HG03571 (cell line): ENCODE data around the gene TRPM6.

ENCODE experiments used
- ATAC-seq: cut with Tn5 transposase; IDR thresholded peaks from one replicate; pipeline ENCODE4 v1.9.1; 2021; ENCODE audit not compliant: unreplicated experiment

The TRPM6 gene

GRCh38 chr9:74721696-74722660 is 165.7 kb downstream of the TRPM6 start:
- ATAC-seq, result no peak

DNA sequence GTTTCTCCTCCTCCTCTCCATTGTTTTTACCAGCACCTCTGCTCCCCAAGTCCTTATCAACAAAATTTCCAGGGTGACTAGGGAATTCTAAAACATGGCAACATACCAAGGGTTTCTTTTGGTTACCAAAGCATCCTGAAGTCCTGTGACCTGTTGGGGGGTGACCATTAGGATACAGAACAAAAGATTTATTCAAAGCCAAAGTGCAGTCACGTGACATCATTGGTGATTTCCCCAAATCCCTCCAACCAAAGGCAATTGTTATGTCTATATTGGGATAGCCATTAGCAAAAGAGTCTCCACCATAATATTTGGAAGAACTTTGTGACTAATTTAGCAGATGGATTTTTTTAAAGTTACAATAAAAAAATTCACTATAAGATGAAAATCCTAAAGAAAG is 168.4 kb downstream of the TRPM6 start:
- no peak for ATAC-seq

DNA sequence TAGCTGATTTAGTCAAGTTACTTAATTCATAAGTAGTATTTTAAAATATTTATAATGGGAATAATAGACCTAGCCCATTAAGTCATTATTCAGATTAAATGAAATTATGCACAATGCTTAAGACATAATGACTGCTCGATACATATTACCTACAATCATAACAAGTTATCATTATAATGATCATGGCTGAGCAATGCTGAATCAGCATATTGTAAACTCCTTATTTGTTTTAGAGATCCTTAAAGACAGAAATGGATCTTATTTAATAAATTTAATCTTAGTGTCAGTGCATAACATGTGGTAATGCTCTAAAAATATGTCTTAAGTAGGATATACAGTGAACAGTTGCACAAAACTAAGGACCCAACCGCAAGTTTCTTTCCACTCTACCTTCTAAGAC is 169.0 kb downstream of the TRPM6 start:
- no peak for ATAC-seq

- no peak for ATAC-seq
These were observed 176.4 kb downstream of the TRPM6 start for GRCh38 chr9:74711341-74711740.

- no peak for ATAC-seq
These were observed 190.2 kb downstream of the TRPM6 start for GRCh38 chr9:74697535-74697934.

DNA sequence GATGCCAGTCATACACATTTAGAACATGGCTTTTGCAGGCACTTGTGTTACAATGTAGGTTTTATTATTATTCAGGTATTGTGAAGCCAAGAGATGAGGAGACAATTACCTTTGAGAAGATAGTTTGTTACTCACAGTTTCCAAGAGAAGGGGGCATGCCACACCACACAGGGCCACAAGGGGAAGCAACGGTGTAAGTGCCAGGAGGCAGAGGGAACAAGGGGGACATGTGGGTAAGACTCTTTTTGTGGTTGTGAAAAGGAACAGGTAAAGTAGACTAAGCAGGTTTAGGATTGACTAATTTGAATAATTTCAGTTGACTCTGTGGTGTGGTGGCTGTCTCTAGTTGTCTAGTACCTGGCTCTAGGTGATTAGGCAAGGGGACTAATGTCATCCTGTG is 191.2 kb downstream of the TRPM6 start:
- no peak for ATAC-seq

DNA sequence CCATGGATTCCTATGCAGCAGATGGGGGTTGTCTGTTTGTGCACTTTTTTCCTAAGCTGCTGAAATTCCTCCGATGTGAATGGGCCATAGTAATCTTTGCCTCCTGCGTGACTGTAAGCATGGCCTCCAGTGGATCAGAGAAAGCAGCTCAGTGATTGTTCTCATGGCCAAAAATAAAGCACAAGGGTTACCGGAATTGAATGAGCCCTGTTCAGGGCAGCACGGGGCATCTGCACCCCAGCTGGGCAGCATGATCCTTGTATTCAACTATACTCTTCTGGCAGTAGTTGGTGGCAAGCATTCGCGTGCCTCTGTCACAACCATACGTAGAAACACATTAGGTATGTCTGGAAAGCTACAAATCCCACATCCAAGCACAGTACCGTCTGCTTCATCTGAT is 196.7 kb downstream of the TRPM6 start:
- no peak for ATAC-seq

- ATAC-seq, result no peak
These were observed 204.4 kb downstream of the TRPM6 start for GRCh38 chr9:74683322-74683721.

DNA sequence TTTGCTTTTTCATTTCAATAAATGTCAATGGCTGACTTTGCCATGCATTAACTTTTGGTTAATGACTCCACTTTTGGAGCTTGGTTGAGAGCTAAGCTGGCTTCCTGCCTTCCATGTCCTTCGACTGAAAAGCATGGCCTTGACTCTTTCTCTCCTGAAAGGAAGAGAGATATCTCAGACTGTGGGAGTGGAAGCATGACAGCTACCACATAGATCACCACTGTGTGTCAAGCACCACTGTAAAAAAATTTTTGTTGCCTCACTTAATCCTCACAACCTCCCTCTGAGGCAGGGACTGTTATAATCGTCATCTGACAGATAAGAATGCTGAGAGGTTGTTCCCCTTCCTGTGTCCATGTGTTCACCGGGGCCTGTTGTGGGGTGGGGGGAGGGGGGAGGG is 205.8 kb downstream of the TRPM6 start:
- ATAC-seq, result no peak

DNA sequence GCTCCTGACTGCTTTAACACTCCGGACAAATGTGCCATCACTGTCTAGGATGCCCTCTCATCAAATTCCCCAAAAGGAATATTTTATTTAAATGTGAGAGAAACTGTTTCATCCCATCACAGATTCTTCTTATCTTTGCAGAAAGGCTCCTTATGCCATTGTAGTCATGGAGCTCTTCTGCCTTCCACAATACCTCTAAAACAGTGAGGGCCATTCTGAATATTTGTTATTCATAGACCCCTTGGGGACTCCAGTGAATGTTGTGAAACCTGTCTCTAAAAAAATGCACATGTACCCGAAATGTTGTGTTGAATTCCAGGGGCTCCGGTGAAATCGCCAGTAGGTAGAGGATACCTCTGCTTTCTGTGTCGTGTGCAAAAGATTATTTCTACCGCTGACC is 213.6 kb downstream of the TRPM6 start:
- ATAC-seq, result no peak
